Muscle layer of colon (tissue), 2 donors: Measurements from ENCODE around the gene CBLB.

Experiments
- H3K27ac ChIP-seq: one replicate; pipeline ENCODE4 v1.7.0; 2013; ENCODE audit warnings: low read depth, mild to moderate bottlenecking, low read length, moderate library complexity
- H3K27me3 ChIP-seq, 2 donors: one replicate each; pipeline ENCODE4 v1.7.0; 2013; ENCODE audit warnings: low read length in 2 of 2, mild to moderate bottlenecking in 2 of 2; ENCODE audit not compliant: insufficient read depth in 2 of 2, control insufficient read depth in 1 of 2
- H3K36me3 ChIP-seq: one replicate; pipeline ENCODE4 v1.7.0; 2013; ENCODE audit warnings: mild to moderate bottlenecking, low read length; ENCODE audit not compliant: insufficient read depth
- H3K4me1 ChIP-seq: one replicate; pipeline ENCODE4 v1.7.0; 2013; ENCODE audit warnings: mild to moderate bottlenecking, low read length; ENCODE audit not compliant: insufficient read depth
- H3K4me3 ChIP-seq, 2 donors: one replicate each; pipeline ENCODE4 v1.7.0; 2013; ENCODE audit warnings: low read length in 2 of 2, low read depth in 1 of 2, mild to moderate bottlenecking in 1 of 2, moderate library complexity in 1 of 2
- H3K9ac ChIP-seq: one replicate; pipeline ENCODE4 v1.7.0; 2013; ENCODE audit warnings: low read length
- H3K9me3 ChIP-seq: one replicate; pipeline ENCODE4 v1.7.0; 2013; ENCODE audit warnings: mild to moderate bottlenecking, low read length
- donor health status: abdominal sarcoma.
- donor health status: Adenocarcinoma of cecum.

Gene CBLB

DNA sequence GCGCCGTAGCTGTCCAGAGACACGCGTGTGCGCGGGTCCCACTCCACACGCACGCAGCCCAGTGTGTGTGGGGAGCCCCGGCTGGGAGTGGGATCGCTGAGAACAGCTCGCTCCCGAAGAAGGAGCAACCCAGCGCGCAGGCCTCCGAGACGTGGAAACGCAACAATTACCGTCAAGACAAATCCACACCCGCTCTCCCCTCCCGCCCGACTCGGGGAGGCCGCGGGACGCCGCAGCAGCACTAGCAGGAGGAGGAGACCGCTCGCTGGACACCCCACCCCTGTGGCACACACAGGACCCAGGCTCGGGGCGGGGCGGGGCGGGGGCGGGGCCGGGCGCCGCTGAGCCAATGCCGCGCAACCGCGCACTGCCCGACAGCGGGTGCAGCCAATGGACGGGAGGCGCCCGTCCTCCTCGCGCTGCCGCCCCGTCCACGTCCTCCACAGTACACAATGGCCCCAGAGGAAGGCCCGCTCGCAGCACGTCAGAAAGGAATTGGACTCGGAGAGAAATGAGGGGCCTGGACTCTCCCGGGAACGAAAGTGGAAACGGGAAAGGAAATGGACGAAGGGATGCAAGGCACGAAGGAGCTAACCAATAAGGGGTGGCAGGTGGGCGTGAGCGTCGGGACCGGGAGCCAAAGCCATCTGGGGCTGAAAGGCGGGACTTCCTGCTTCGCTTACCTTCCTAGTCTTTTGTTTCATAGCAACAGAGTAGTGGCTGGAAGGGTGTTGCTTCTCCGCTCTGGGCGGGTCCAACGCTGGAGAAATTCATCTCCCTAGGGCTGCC, at the start of gene CBLB:
CBLB (minus strand) TSS at position 271 of the 789 bp plus-strand sequence. CDS start 1,435 bp downstream, outside the sequence.
- Histone ChIP-seq H3K4me1 (peaks cover 24% of the 10 kb centered on the region), H3K36me3 (peaks cover 6% of the 10 kb centered on the region)

DNA sequence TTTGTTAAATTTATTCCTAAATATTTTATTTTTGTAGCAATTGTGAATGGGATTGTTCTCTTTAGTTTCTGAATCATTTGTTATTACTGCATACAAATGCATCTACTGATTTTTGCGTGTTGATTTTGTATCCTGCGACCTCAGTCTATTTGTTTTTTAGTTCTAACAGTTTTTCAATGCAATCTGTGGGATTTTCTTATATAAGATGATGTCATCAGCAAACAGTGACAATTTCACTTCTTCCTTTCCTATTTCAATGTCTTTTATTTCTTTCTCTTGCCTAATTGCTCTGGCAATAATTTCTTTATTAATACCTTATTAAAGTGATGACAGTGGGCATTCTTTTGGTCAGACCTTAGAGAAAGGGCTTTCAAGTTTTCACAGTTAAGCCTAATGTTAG, 48.0 kb upstream of the CBLB start:
- Histone ChIP-seq H3K9ac (no peak overlapping the region), H3K27ac (no peak overlapping the region), H3K36me3 (no peaks in the 10 kb centered on the region), H3K4me3 (no peak overlapping the region), H3K4me1 (no peaks in the 10 kb centered on the region), H3K27me3 (no peaks in the 10 kb centered on the region), H3K9me3 (peaks cover 5% of the 10 kb centered on the region)

More for the DNA sequence above, at the start of gene CBLB:
- Histone ChIP-seq H3K4me3 (peak within 1 kb of the TSS; percentile 77 to 98), H3K27ac (peak within 1 kb of the TSS; percentile 83), H3K27me3 (no peaks in the 10 kb centered on the region), H3K9ac (peak within 1 kb of the TSS; percentile 87), H3K9me3 (no peaks in the 10 kb centered on the region)

- Histone ChIP-seq H3K27me3 (no peaks in the 10 kb centered on the region), H3K27ac (no peak overlapping the region), H3K36me3 (no peaks in the 10 kb centered on the region), H3K4me1 (no peaks in the 10 kb centered on the region), H3K9me3 (peaks cover 5% of the 10 kb centered on the region), H3K9ac (no peak overlapping the region), H3K4me3 (no peak overlapping the region)
Observed at GRCh38 chr3:105915524-105915923, 46.7 kb upstream of the CBLB start.

- Histone ChIP-seq H3K9me3 (peaks cover 5% of the 10 kb centered on the region), H3K4me1 (no peaks in the 10 kb centered on the region), H3K36me3 (no peaks in the 10 kb centered on the region), H3K9ac (no peak overlapping the region), H3K4me3 (no peak overlapping the region), H3K27me3 (no peaks in the 10 kb centered on the region), H3K27ac (no peak overlapping the region)
Observed at GRCh38 chr3:105913616-105914015, 44.8 kb upstream of the CBLB start.

DNA sequence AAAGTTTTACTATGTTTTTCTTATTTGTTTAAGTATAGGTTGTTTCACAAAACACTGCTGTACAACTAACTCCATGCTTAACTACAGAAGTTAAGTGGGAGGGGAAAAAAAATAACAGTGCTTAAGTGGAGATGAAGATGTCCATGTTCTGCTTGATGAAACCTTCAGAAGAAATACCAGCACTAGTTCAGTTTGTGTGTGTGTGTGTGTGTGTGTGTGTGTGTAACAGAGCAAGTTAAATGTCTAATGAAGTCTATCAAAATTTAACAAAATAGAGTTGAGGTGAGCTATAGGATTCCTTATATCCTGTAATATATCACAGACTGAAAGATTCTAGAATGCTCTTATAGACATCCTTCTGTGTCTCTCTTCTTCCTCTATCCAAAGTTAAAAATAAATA, 44.1 kb upstream of the CBLB start:
- Histone ChIP-seq H3K27ac (no peak overlapping the region), H3K4me3 (no peak overlapping the region), H3K36me3 (no peaks in the 10 kb centered on the region), H3K9me3 (peaks cover 5% of the 10 kb centered on the region), H3K9ac (no peak overlapping the region), H3K4me1 (no peaks in the 10 kb centered on the region), H3K27me3 (no peaks in the 10 kb centered on the region)

DNA sequence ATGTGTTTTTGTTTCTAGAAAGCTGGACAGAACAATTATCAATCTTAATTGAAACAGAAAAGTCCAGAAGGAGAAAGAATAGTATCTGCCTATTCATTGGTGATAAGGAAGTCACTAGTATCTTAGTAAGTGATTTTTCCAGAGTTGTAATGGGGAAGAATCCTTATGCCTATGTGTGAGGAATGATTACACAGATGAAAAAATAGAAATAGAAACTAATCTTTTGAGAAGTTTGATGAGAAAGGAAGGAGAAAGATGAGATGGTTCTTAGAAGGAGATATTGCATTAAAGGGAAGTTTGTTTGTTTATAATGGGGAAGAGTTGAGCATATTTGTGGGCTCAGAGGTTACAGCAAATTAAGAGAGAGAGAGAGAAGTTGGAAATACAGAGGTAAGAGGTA, 42.7 kb upstream of the CBLB start:
- Histone ChIP-seq H3K36me3 (no peaks in the 10 kb centered on the region), H3K9me3 (peaks cover 5% of the 10 kb centered on the region), H3K4me1 (no peaks in the 10 kb centered on the region), H3K9ac (no peak overlapping the region), H3K27me3 (no peaks in the 10 kb centered on the region), H3K4me3 (no peak overlapping the region), H3K27ac (no peak overlapping the region)

- Histone ChIP-seq H3K27ac (no peak overlapping the region), H3K9ac (no peak overlapping the region), H3K4me1 (no peaks in the 10 kb centered on the region), H3K27me3 (no peaks in the 10 kb centered on the region), H3K4me3 (no peak overlapping the region), H3K9me3 (no peaks in the 10 kb centered on the region), H3K36me3 (no peaks in the 10 kb centered on the region)
Observed at GRCh38 chr3:105907777-105908176, 39.0 kb upstream of the CBLB start.

DNA sequence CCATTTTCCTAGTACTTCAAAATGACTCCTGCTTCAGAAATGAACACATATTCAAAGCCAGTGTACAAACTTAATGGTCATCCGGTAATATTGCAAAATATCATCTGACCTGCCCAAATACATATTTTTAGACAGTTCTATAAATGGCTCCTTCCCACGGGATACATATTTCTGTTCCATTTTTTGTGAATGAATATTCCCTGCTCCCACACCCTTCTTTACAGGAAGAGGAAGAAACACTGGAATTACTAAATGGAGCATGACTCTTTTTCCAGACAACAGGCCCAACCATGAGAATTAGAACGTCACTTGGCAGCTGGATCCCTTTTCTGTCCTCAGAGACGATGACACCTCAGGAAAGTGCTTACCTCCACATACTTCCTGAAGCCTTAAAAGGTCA, 38.0 kb upstream of the CBLB start:
- no peak overlapping the region for H3K4me3 ChIP-seq
- no peaks in the 10 kb centered on the region for H3K9me3 ChIP-seq
- no peaks in the 10 kb centered on the region for H3K4me1 ChIP-seq
- no peak overlapping the region for H3K27ac ChIP-seq
- H3K27me3 ChIP-seq: no peaks in the 10 kb centered on the region
- H3K36me3 ChIP-seq: no peaks in the 10 kb centered on the region
- H3K9ac ChIP-seq: no peak overlapping the region

- Histone ChIP-seq H3K9me3 (no peaks in the 10 kb centered on the region), H3K36me3 (no peaks in the 10 kb centered on the region), H3K9ac (no peak overlapping the region), H3K4me3 (no peak overlapping the region), H3K4me1 (no peaks in the 10 kb centered on the region), H3K27me3 (no peaks in the 10 kb centered on the region), H3K27ac (no peak overlapping the region)
Observed at GRCh38 chr3:105906345-105906744, 37.5 kb upstream of the CBLB start.

DNA sequence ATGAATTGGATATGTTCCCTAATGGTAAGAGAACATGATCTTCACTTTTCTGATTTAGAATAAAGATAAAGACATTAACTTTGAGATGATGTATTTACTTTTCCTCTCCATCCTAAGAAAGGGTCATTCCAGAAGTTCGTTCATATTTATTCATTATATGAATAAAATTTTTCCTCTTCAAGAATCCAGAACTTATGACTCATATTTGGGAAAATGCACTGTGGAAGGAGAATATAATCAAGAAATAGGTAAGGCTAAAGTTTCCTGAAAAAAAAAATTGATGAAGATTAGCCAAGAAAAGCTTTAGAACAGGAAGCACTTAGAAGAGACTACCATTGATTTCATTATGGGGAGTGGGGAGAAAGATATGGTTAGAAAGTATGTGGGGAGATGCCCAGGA, 36.5 kb upstream of the CBLB start:
- no peak overlapping the region for H3K27ac ChIP-seq
- no peaks in the 10 kb centered on the region for H3K27me3 ChIP-seq
- H3K9ac ChIP-seq: no peak overlapping the region
- H3K9me3 ChIP-seq: no peaks in the 10 kb centered on the region
- H3K4me3 ChIP-seq: no peak overlapping the region
- H3K36me3 ChIP-seq: no peaks in the 10 kb centered on the region
- no peaks in the 10 kb centered on the region for H3K4me1 ChIP-seq

DNA sequence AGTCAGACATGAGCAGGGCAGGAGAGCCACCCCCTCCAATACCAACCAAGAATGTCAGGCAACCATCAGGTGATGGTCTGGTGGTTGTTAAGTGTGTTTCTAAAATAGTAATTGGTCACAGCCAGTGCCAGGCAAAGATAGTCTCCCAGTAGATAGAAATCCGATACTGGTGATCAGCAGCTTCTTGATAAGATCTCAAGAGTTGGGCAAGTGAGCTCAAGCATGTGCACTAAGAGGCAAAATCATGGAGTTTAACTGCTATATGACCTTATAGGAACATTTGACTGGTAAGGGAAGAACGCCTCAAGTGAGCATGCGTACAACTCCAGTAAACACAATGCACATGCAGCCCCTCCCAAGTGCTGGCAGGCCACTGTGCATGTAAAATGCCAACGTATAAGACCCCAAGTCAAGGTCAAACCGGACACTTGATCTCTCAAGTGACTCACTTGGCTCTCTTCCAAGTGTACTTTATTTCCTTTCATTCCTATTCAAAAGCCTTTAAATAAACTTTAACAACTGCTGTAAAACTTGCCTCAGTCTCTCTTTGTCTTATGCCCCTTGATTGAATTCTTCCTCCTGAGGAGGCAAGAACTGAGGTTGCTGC, 36.0 kb upstream of the CBLB start:
- H3K9ac ChIP-seq: no peak overlapping the region
- no peak overlapping the region for H3K4me3 ChIP-seq
- no peaks in the 10 kb centered on the region for H3K9me3 ChIP-seq
- no peak overlapping the region for H3K27ac ChIP-seq
- no peaks in the 10 kb centered on the region for H3K4me1 ChIP-seq
- H3K27me3 ChIP-seq: no peaks in the 10 kb centered on the region
- no peaks in the 10 kb centered on the region for H3K36me3 ChIP-seq

DNA sequence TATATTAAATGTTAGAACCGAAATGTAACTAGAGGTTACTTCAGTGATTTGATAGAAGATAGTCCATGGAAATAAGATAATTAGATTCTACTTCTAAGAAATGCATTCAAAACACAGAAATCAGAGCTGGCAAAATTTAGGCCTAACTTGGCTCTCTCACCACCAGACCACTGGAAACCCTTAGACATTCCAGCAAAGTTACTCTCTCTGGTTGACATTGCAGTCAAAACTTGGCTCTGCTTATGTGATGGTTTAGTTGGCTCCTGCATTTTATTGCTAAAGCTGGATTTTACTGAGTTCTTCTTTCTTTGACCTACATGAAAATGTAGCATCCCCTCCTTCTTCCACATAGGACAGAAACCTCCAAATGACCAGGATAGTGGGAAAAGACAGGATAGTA, 35.4 kb upstream of the CBLB start:
- Histone ChIP-seq H3K9ac (no peak overlapping the region), H3K4me3 (no peak overlapping the region), H3K27me3 (no peaks in the 10 kb centered on the region), H3K9me3 (no peaks in the 10 kb centered on the region), H3K36me3 (no peaks in the 10 kb centered on the region), H3K4me1 (no peaks in the 10 kb centered on the region), H3K27ac (no peak overlapping the region)
